Cerebellar cortex (tissue), 1 donor: Measurements from ENCODE around the gene UQCRC1.

ENCODE experiments used
- DNase-seq: peaks from one replicate; pipeline ENCODE4 v3.0.0-alpha.2; 2015; ENCODE audit warnings: low spot score

UQCRC1 gene

DNA sequence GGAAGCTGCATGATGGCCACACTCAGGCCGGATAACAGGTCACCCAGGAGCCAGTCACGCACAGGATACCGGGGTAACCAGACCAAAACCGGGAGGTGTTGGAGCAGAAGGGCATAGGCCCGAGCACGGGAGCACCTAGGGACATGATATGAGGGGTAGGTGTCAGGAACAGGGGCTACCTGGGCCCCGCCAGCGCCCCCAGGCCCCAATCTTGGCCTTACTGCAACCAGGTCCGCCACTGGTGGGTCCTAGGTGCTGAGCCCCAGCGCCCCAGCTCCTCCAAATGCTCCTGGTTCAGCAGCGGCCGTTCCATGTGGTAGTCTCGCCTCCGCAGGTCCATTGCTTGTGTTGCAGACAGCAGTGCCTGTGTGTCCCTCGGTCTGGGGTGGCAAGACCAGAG is 23.8 kb upstream of the UQCRC1 start:
- DNase-seq, result no peak

DNA sequence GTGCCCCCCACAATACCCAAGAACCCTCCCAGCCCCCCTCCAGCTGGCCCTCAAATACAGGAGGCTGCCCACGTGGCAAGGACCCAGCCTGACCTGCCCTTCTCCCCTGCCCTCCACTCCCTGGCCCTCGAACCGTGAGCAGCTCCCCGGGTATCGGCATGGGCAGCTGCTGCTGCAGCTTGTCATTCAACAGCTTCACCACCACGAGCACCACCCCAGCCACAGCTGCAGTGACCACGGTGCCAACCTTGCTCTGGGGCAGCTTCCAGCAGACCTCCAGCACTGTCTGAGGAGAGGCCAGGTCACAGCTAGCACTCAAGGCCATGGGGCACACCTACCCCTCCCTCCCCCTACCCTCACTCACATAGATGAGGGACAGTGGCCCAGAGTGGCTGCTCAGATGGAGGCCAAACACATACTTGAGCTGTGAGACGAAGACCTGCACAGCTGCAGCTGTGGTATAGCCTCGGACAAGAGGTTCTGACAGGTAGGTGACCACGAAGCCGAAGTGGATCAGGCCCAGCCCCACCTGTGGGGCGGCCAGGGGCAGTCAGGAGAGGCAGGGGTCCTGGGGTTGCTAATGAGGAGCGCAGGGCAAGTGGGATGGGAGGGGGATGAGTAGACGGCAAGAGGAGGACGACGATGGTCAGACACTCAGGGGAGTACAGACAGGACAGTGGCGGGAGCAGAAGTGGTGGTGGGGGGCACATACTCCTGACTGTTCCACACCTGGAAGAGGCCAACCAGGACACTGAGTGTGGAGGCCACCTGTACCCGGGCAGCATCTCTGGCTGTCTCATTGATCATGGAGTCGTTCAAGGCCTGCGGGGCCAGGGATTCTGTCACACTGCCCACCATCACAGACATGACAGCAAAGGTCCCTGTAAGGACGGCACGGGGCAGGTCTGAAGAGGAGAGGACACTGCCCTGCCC is 22.3 kb upstream of the UQCRC1 start:
- no peak for DNase-seq

DNA sequence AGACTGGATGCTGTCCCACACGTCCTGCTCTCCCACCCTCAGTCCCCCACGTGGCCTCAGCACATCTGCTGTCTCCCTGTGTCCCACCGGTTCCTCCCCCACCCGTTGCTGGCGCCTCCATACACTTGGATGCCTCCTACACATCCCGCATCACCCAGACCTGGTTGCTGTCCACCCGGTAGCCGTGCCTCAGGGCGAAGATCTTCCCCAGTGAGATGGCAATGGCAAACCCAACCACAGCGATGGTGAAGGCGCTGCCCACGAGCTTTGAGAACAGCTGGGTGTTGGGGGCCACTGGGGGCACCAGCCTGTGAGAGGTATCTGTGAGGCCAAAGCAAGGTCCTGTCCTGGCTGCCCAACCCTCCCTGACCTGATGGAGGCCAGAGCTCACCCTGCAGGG is 21.4 kb upstream of the UQCRC1 start:
- no peak for DNase-seq

DNA sequence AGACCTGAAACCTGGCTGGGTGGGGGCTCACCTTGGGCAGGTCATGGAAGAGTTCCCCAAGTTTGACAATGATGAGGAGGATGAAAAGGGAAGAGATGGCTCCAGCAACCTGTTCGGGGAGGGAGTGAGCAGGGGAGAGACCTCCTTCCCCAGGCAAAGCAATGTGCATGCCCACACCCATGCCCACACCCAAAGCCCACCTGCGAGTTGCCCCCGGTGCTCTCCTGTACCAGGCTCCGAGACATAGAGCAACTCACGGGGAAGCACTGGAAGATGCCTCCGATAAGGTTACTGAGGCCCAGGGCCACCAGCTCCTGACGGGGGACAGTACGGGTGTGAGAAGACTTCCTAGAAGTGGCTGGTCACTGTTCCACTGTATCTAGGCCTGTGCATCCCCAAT is 21.0 kb upstream of the UQCRC1 start:
- DNase-seq, result no peak

DNA sequence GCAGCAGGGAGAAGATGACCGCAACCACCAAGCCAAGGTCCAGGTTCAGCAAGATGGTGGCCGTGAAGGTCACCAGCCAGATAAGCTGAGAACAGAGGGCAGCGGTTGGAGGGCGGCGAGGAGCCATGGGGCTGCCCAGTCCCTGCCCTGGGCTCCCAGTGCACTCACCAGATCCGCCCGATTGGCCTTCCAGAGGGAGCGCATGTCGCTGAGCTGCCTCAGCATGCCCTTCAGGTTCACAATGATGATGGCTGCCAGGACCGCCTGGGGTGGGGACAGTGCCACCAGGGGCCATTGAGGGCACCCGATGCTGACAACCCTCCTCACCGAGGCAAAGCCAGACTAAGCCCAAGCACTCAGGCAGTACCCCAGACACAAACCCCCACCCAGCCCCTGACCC is 20.4 kb upstream of the UQCRC1 start:
- DNase-seq, result no peak

DNA sequence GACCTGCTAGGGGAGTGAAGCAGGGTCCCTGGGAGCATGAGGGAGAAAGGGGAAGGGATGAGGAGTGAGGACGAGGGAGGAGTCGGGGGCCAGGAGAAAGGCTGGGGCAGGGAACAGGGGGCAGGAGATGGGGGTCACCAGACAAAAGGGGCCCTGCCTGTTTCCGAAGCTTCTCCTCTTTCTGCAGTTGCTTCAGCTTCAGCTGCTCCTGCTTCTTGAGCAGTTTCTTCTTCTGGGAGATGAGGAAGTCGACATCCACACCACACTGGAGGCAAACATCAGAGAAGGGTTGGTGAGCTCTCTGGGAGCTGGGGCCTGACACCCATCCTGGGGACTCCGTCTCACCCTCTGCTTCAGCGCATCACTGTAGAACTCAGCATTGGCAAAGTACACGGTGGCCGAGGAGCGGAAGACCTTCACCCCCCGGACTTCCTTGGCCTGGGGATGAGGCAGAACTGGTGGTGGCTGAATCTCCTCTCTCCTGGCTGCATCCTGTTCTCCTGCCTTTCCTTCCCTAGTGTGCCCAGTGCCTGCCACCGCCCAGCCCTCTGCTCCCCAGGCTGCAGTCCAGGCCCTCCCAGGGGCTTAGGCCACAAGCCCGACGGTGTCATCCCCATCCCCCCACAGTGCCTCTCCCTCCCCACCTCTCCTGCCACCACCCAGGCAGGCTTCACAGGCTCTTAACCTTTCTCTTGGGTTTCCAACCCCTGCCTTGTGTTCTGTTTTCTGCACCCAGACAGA is 19.0 kb upstream of the UQCRC1 start:
- DNase-seq, result no peak

DNA sequence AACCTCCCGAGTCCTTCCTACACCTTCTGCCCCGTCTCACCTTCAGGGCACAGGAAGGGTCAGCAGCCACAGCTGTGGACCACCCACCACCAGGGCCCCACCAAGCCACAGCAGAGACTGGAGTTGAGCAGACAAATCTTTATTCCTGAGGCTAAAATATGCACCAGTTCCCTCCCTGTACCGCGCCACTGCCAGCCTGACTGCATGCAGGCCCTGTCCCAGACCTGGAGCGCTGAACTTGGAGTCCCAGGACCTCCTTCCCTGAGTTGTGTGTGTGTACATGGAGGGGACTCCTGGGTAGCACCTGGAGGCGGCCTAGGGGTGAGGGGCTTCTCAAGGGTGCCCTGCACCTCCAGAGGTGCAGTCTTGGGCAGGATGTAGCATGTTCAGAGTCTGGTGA is 16.2 kb upstream of the UQCRC1 start:
- no peak for DNase-seq

DNA sequence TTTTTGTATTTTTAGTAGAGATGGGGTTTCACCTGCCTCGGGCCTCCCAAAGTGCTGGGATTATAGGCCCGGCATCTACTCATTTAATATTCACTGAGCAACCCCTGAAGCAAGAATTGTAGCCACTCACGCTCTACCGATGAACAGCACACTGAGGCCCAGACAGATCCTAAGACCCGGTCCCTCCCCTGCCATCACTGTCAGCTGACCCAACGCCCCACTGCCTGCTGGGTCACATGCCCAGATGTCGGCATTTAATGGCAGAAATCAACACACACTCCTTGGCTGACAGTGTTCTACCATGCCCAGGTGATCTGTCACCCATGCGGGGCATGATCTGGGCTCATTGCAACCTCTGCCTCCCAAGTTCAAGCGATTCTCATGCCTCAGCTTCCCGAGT is 15.3 kb upstream of the UQCRC1 start:
- DNase-seq, result no peak

DNA sequence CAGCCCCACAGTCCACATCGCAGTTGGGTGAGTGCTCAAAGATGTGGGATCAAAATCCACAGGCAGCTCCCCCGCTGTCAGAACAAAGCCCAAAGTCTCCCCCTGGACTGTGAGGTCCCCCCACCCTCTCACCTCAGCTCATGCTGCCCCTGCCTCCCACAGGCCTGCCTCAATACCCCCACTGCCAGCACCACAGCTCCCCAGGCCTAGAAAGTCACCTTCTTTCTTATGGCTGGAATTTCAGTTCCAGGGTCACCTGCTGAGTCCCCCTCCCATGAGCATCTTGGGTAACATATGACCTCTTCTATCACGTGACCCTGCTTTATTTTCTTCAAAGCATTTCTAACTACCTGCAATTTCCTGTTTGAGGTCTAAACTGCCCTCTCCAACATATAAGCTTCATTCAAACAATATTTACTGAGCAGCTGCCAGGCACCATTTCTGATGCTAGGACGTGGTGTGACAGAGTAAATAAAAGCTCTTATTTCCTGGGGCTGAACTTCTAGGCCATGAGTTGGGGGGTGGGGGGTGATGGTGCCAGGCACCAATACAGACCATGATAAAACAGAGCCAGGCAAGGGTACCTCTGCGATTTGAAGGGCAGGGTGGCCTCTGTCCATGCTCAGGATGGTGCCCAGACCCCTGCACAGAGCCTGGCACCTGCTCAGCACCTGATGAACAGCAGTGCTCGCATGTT is 14.6 kb upstream of the UQCRC1 start:
- no peak for DNase-seq

DNA sequence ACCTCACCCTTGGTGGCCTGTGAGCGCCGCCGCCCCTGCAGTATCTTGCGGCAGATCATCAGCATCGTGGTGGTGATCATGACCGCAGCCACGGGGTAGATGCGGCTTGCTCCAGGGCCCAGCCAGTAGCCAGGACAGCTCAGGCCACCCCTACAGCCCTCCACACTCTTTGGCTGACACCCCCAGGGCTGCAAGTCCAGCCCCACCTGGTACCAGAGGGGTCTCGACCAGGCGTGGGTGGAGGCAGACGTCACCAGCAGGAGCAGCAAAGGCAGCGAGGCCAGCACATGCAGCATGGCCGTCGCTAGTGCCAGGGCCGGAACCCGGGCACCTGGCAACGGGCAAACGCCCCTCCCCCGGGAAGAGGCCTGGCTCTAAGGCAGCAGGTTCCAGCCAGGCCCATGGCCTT is 12.0 kb upstream of the UQCRC1 start, which contains the start of gene TMEM89:
Gene TMEM89 (minus strand): TSS at position 309 of the 409 bp plus-strand sequence. CDS start 13 bp downstream, at position 296.
- no peak for DNase-seq

DNA sequence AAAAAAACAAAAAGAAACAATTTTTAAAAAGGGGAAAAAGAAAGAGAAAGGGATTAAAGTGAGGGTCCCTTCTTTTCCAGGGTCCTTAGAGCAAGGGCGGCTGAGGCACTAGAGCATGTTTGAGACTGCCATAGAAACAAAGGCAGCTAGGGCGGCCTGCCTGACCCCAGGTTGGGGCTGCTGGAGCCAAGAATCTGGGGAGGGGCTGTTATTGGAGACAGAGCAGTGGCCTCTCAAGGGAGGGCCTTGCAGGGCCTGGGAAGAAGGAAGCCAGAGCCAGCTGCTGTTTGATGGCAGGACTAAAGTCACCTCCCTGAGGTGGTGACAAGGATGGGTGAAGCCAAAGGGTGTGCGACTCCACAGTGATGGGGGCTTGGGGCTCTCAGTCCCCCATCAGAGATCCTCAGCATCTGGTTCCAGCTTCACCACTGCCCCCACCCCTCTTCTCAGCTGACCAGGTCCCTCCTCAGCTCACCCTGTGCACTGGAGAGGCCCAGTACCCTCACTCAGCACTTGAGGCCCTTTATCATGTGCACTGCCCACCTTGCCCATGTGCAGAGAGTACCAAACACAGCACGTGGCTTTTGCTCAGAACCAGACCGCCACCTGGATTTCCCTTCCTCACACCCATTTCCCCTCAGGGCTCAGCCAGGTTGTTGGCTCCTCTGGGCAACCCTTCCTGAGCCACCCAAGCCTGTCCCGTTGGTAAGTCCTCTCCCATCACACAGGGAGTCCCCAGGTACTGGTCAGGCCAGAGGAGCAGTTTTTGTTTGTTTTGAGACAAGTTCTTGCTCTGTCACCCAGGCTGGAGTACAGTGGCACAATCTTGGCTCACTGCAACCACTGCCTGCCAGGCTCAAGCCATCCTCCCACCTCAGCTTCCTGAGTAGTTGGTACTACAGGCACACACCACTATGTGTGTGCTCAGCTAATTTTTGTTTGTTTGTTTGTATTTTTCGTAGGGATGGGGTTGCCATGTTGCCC is 10.4 kb upstream of the UQCRC1 start:
- DNase-seq, result no peak

DNA sequence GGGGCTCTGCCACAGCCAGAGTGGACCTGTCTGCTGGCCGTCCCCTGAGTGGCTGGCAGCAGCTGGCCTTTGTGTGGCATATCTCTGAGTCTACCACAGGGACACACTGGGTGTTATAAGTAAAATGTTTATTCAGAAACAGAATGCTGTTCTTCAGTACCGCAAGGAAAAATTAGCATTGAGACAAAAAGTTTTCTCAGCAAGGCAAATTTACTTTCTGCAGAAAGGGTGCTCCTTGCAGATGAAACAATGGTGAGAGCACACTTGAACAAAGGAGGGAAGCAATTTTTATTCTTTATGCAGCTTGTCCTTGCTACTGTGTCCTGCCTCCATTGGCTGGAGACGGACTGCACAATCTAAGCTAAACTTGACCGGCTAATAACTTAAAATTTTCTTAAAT is 8.1 kb upstream of the UQCRC1 start:
- no peak for DNase-seq

DNA sequence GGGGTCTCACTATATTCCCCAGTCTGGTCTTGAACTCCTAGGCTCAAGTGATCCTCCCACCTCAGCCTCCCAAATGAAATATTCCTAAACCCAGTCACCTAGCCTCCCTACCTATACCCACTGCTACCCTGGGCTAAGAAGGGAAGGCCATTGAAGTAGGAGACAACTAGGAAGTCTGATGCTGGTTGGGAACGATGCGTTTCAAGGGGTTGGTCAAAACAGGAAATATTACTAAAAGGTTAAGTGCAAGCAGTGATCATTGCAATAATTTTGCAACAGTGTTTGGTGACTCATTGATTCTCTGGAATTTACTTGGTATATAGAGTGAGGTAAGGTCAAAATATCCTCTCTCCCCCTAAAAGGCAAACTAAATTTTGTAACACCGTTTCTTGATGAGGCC is 4.6 kb upstream of the UQCRC1 start:
- DNase-seq, result no peak

DNA sequence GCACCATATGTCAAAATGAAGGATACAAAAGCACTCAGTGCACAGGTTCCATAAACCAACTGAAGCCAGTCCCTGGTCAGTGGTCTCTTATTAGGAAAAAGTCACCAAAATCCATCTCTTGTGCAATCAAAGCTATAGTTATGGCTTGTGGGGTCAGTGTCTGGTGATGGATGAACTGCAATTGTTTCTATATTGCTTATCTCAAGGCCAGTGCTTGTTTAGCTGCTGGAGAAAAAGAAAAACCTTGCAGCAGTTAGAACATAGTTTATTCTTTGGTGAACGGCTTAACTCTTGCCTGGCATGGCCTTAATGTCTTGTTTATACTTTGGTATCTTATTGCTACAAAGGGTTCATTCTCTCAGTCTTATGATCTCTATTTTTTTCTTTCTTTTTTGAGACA is 2.9 kb upstream of the UQCRC1 start:
- no peak for DNase-seq

DNA sequence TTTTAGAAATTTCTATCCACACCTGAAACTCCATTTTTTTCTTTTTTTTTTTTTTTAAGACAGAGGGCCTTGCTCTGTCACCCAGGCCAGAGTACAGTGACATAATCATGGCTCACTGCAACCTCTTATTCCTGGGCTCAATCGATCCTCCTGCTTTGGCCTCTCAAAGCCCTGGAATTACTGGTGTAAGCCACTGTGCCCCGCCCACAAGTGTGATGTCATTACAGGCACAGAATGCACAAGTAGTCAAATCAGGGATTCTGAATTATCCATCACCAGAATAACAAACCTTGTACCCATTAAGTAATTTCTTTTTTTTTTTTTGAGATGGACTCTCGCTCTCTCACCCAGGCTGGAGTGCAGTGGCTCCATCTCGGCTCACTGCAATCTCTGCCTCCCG is 1.9 kb downstream of the UQCRC1 start:
- no peak for DNase-seq

DNA sequence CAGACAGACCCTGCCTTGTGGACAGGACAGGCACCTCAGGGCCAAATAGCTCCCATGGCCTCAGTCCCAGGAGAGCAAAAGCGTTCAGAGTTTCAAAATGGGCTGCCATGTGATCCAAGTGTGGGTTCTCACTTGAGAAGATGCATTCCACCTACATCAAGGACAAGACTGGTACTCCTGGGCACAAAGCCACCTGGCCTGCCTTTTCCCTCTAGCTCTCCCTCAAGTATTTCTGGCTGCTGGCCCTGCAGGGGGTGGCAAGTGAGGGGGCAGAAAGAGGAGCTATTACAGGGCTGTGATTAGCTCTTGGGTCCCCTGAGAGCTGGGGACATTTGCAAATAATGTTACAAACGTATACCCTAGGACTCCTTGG is 7.8 kb downstream of the UQCRC1 start:
- no peak for DNase-seq

DNA sequence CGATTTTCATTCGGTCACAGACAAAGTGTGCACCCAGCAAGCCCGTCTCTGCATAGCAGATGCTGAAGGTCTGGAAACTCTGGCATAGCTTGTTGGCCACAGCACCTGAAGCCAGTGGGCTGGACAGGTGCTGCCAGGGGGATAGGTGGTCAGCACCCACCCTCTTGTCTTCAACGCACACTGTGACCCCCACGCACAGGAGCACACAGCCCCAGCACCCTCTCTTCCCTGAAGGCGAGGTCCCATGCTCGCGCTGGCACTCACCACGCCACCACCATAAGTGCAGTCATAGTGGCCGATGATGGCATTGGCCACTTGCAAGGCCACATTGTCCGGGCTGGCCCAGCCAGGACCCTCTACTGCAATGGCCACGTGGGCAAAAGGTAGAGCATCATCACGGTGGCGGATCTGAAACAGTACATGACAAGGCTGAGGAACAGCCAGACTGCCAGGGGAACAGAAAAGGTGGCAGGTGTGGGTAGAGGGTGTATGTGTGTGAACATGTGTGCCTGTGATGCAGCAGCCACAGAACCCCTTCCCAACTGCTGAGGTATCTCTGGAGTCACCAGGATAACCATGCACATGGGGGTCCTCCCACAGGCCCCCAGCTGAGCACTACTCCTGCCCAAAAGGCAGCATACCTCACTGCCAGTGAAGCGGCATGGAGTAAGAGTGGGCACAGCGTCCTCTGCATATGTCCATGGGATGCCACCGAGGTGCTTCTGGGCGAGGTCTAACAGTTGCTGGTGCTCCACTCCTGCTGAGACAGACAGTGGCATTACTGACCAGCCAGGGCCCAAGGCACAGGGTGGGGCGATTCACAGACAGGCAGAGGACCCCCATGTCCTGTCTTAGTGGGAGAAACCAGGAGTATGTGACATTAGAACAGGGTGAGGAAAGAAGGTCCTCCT is 8.5 kb downstream of the UQCRC1 start:
- no peak for DNase-seq

DNA sequence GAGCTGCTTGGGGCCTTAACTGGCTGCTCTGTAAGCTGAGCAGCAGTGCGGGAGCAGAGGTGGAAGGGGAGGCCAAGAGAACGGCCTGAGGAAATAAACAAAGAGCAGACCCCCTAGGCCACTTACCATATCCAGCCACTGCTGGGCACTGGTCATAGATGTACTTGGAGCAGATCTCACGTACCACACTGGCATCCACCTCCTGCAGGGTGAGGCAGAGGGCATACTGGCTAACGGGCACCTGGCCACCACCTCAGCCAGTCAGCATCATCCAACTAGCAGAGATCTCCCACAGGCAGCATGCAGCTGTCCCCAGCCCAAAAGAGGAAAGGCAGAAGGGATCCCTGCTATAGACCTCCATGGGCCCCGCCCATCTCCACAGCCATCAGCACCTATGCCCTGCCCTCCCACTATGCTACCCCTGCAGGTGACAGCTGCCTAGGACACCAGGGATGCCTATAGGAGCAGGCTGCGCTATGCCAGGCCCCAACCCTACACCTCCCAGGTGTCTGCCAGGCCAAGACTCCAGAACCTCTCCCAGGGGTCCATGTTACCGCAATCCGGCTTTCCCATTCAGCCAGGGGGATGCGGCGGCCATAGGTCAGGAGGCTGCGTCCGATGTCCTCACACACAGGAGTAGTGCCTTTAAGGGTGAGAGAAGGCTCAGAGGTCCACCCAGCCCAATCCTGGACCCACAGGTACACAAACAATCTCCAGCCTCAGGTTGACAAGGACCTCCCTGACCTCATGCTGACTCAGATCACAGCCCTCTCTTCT is 9.7 kb downstream of the UQCRC1 start:
- DNase-seq, result no peak

DNA sequence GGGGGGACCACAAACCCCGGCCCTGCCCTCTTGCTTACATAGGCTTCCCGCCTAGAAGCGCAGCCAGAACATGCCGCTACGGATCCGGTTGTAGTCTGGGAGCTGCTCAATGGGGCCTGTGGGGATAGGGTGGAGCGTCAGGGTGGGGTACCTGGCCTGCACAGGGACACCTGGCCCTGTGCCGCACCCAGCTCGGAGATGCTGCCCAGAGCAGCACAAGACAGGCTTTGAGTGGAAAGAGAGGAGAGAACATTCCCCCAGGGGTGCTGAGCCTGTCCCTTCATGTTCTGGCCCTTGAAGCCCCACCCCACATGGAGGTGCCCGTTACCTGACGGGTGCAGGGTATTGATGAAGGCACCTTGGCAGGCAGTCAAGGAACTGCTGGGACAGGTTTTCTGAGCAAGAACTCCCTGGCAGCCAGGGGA is 10.4 kb downstream of the UQCRC1 start:
- DNase-seq, result no peak
